Smooth muscle cell (in vitro differentiated cells): ENCODE data around the gene CCDC159. TPM values are rescaled to one million over a fixed set of nuclear protein-coding genes. Genes with fewer than 3 reads are reported as not detected.

Source experiments
- DNase-seq: peaks from one replicate; lab custom pipeline; 2025; ENCODE audit not compliant: unreplicated experiment; lab: John Stamatoyannopoulos, UW
- H2AFZ ChIP-seq: fragments of 200-600 bp; sonication (generic); 2 replicates; pipeline ENCODE4 v1.6.0; 2016; ENCODE audit warnings: antibody characterized with exemption, low read depth, mild to moderate bottlenecking
- H3F3A ChIP-seq: fragments of 200-600 bp; sonication (generic); 2 replicates; pipeline ENCODE4 v1.6.0; 2017; ENCODE audit warnings: antibody characterized with exemption, low read depth
- H3K27ac ChIP-seq: fragments of 200-600 bp; sonication (generic); 2 replicates; pipeline ENCODE4 v1.5.1; 2016; ENCODE audit warnings: low read depth, mild to moderate bottlenecking
- H3K27me3 ChIP-seq: fragments of 200-600 bp; sonication (generic); 2 replicates; pipeline ENCODE4 v1.6.1; 2016; ENCODE audit warnings: low read depth, mild to moderate bottlenecking
- H3K36me3 ChIP-seq: fragments of 200-600 bp; sonication (generic); 2 replicates; pipeline ENCODE4 v1.5.1; 2016; ENCODE audit warnings: low read depth
- H3K4me1 ChIP-seq: fragments of 200-600 bp; sonication (generic); 2 replicates; pipeline ENCODE4 v1.5.1; 2016; ENCODE audit warnings: low read depth
- H3K4me2 ChIP-seq: fragments of 200-600 bp; sonication (generic); 2 replicates; pipeline ENCODE4 v1.6.0; 2016; ENCODE audit warnings: mild to moderate bottlenecking
- H3K4me3 ChIP-seq: fragments of 200-600 bp; sonication (generic); 2 replicates; pipeline ENCODE4 v1.5.1; 2016; ENCODE audit warnings: mild to moderate bottlenecking
- H3K79me2 ChIP-seq: fragments of 200-600 bp; sonication (generic); 2 replicates; pipeline ENCODE4 v1.6.0; 2016; ENCODE audit warnings: low read depth, mild to moderate bottlenecking
- H3K9ac ChIP-seq: fragments of 200-600 bp; sonication (generic); 2 replicates; pipeline ENCODE4 v1.6.0; 2016; ENCODE audit warnings: low read depth
- H3K9me3 ChIP-seq: fragments of 200-600 bp; sonication (generic); replicated peaks from 2 replicates; pipeline ENCODE4 v1.5.1; 2016; ENCODE audit warnings: low read depth
- H4K20me1 ChIP-seq: fragments of 200-600 bp; sonication (generic); 2 replicates; pipeline ENCODE4 v1.6.0; 2016; ENCODE audit warnings: low read depth
- CTCF ChIP-seq: fragments of 200-600 bp; sonication (generic); IDR thresholded peaks from 2 replicates; pipeline ENCODE4 v1.5.1; 2017; ENCODE audit warnings: borderline replicate concordance, mild to moderate bottlenecking, antibody characterized with exemption; ENCODE audit not compliant: insufficient read depth, poor library complexity, severe bottlenecking
- WGBS: methylation state at CpG from one replicate; pipeline ENCODE4 v1.1.7; 2016; ENCODE audit warnings: low lambda C conversion rate; 5-methylcytosine and 5-hydroxymethylcytosine counted together
- polyA plus RNA-seq: library from polyadenylated mRNA; unstranded; fragments of >200 nt; fragmentation: Nextera tagmentation; extraction: Ambion mirVana; gene quantifications from 2 replicates; pipeline ENCODE4 v1.2.1, GENCODE V29; 2016
- total RNA-seq: library from RNA; depleted of rRNA; stranded (reverse); fragments of >200 nt; gene quantifications from 2 replicates; pipeline ENCODE4 v1.2.3, GENCODE V29; 2014

The CCDC159 gene
- total and polyA plus RNA-seq, 2 experiments from 2014 or later = 9.8 to 29.4 TPM

GRCh38 chr19:11374433-11375142, 28.3 kb downstream of the CCDC159 start, which contains the start of gene SWSAP1:
TSS of gene SWSAP1 (plus strand) at chr19:11374666. CDS start at chr19:11374681, 15 bp downstream.
- no peak within 1 kb of the TSS for H2AFZ ChIP-seq
- H3K4me3 ChIP-seq = peak within 1 kb of the TSS; percentile 60
- peaks cover 5% of the 10 kb centered on the region for H3F3A ChIP-seq
- H3K79me2 ChIP-seq = no peaks in the 10 kb centered on the region
- no peaks in the 10 kb centered on the region for H3K9me3 ChIP-seq
- H3K4me2 ChIP-seq = peak within 1 kb of the TSS; percentile 80
- no peak for TF ChIP-seq CTCF
- peak; percentile 99 for DNase-seq
- H4K20me1 ChIP-seq = no peaks in the 10 kb centered on the region
- H3K4me1 ChIP-seq = peaks cover 9% of the 10 kb centered on the region
- H3K36me3 ChIP-seq = no peaks in the 10 kb centered on the region
- H3K27ac ChIP-seq = peak within 1 kb of the TSS; percentile 78
- under 1% methylated on average over 44 of the region's 44 CpGs for WGBS
- H3K9ac ChIP-seq = peak within 1 kb of the TSS; percentile 72
- H3K27me3 ChIP-seq = no peaks in the 10 kb centered on the region

DNA sequence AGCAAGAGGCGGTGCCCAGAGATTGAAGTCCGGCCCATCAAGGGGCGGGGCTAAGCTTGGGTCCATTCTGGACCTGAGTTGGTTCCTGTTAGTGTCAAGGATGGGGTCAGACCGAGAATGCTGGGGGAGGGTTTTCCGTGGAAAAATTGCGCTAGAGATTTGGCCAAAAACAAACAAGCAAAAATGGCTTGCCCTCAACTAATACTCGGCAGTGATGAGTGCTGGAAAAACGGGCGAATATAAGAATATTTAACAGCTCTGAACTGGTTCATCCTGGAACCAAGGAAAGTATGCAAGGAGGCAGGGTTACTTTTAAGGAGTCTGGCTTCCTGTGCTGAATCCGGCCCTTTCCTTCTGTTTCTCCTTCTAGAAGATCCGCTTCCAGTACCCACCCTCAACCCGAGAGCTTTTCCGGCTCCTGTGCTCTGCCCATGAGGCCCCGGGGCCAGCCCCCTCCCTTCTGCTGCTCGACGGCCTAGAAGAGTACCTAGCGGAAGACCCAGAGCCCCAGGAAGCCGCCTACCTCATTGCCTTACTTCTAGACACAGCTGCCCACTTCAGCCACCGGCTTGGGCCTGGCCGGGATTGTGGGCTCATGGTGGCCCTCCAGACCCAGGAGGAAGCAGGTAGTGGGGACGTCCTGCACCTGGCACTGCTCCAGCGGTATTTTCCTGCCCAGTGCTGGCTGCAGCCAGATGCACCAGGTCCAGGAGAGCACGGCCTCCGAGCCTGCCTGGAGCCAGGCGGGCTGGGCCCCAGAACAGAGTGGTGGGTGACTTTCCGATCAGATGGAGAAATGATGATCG, 29.0 kb downstream of the CCDC159 start:
- Histone ChIP-seq H3K36me3 (no peaks in the 10 kb centered on the region), H3K27me3 (no peaks in the 10 kb centered on the region), H3K27ac (peak overlapping the region; percentile 3), H3K79me2 (no peaks in the 10 kb centered on the region), H3K4me1 (peaks cover 9% of the 10 kb centered on the region), H2AFZ (no peak overlapping the region), H4K20me1 (no peaks in the 10 kb centered on the region), H3K9me3 (no peaks in the 10 kb centered on the region), H3K4me2 (peak overlapping the region; percentile 80), H3K4me3 (peak overlapping the region; percentile 60), H3K9ac (peak overlapping the region; percentile 15), H3F3A (peaks cover 5% of the 10 kb centered on the region)
- WGBS = 33% methylated on average over 27 of the region's 27 CpGs
- no peak for TF ChIP-seq CTCF
- no peak for DNase-seq

- no peak for TF ChIP-seq CTCF
- H3K27ac ChIP-seq = peak overlapping the region; percentile 53
- no peaks in the 10 kb centered on the region for H3K27me3 ChIP-seq
- no peak overlapping the region for H3K4me3 ChIP-seq
- H3F3A ChIP-seq = peaks cover 11% of the 10 kb centered on the region
- H4K20me1 ChIP-seq = peaks cover 3% of the 10 kb centered on the region
- no peak overlapping the region for H3K9ac ChIP-seq
- DNase-seq = no peak
- peak overlapping the region; percentile 35 for H3K4me2 ChIP-seq
- H3K36me3 ChIP-seq = no peaks in the 10 kb centered on the region
- no peaks in the 10 kb centered on the region for H3K9me3 ChIP-seq
- H2AFZ ChIP-seq = no peak overlapping the region
- H3K79me2 ChIP-seq = no peaks in the 10 kb centered on the region
- H3K4me1 ChIP-seq = peaks cover 12% of the 10 kb centered on the region
Measured at GRCh38 chr19:11377237-11377636, 30.9 kb downstream of the CCDC159 start.
